PC-3 (cell line): ENCODE data around the gene ST8SIA5. TPM values are rescaled to one million over a fixed set of nuclear protein-coding genes. Genes with fewer than 3 reads are reported as not detected.

Experiments
- ATAC-seq: fragments of 200-7000 bp; cut with Tn5 transposase; 2 replicates; pipeline ENCODE4 v1.9.1; 2020; ENCODE audit warnings: mild to moderate bottlenecking, moderate library complexity
- BruUV-seq: library from RNA; stranded (reverse); fragments of 400-500 nt; replicated peaks from 2 replicates; lab custom pipeline; 2021; lab: Mats Ljungman, UMichigan
- CTCF ChIA-PET: fragments of 300-600 bp; sonication (Branson Sonifier 250); formaldehyde crosslinking; loops from one replicate; lab custom pipeline; 2022; ENCODE audit warnings: antibody characterized with exemption; lab: Charles Lee
- POLR2A ChIA-PET: fragments of 300-600 bp; sonication (Branson Sonifier 250); formaldehyde crosslinking; loops from one replicate; lab custom pipeline; 2022; ENCODE audit warnings: antibody characterized with exemption; ENCODE audit not compliant: unreplicated experiment; lab: Charles Lee
- DNase-seq: peaks from one replicate; pipeline ENCODE4 v3.0.0-alpha.2; 2015
- H2AFZ ChIP-seq: fragments of 300-600 bp; sonication (generic); 2 replicates; pipeline ENCODE4 v1.6.0; 2016; ENCODE audit warnings: antibody characterized with exemption, low read length
- H3F3A ChIP-seq: fragments of 300-600 bp; sonication (generic); one replicate; pipeline ENCODE4 v1.6.0; 2017; ENCODE audit warnings: antibody characterized with exemption, low read length, control low read depth, mild to moderate bottlenecking; ENCODE audit not compliant: unreplicated experiment
- H3K27ac ChIP-seq: fragments of 300-600 bp; sonication (generic); 2 replicates; pipeline ENCODE4 v1.5.1; 2016; ENCODE audit warnings: mild to moderate bottlenecking, low read length
- H3K27me3 ChIP-seq: fragments of 300-600 bp; sonication (generic); 2 replicates; pipeline ENCODE4 v1.6.1; 2016; ENCODE audit warnings: low read length, mixed read lengths
- H3K36me3 ChIP-seq: fragments of 300-600 bp; sonication (generic); 2 replicates; pipeline ENCODE4 v1.6.1; 2016; ENCODE audit warnings: low read depth, mixed run types, low read length, mixed read lengths
- H3K4me1 ChIP-seq: fragments of 300-600 bp; sonication (generic); 2 replicates; pipeline ENCODE4 v1.5.1; 2016; ENCODE audit warnings: low read length; ENCODE audit not compliant: insufficient read depth
- H3K4me2 ChIP-seq: fragments of 300-600 bp; sonication (generic); 2 replicates; pipeline ENCODE4 v1.6.0; 2016; ENCODE audit warnings: low read length
- H3K4me3 ChIP-seq: fragments of 300-600 bp; sonication (generic); 2 replicates; pipeline ENCODE4 v1.5.1; 2016; ENCODE audit warnings: mild to moderate bottlenecking, low read length, mixed read lengths
- H3K79me2 ChIP-seq: fragments of 300-600 bp; sonication (generic); 2 replicates; pipeline ENCODE4 v1.6.1; 2017; ENCODE audit warnings: low read length, mixed read lengths
- H3K9ac ChIP-seq: fragments of 300-600 bp; sonication (generic); 2 replicates; pipeline ENCODE4 v1.6.0; 2016; ENCODE audit warnings: mild to moderate bottlenecking, low read length
- H3K9me2 ChIP-seq: fragments of 300-600 bp; sonication (generic); replicated peaks from 2 replicates; pipeline ENCODE4 v1.6.1; 2016; ENCODE audit warnings: mixed run types, low read length, mixed read lengths
- H3K9me3 ChIP-seq: fragments of 300-600 bp; sonication (generic); 2 replicates; pipeline ENCODE4 v1.6.1; 2016; ENCODE audit warnings: low read length, mixed read lengths
- H4K20me1 ChIP-seq: fragments of 300-600 bp; sonication (generic); 2 replicates; pipeline ENCODE4 v1.6.1; 2016; ENCODE audit warnings: low read length, mixed read lengths
- CTCF ChIP-seq: fragments of 300-600 bp; sonication (generic); conservative IDR thresholded peaks from 2 replicates; pipeline ENCODE4 v1.5.1; 2017; ENCODE audit warnings: antibody characterized with exemption, low read depth, mild to moderate bottlenecking, low read length
- EZH2 ChIP-seq: fragments of 300-600 bp; sonication (generic); IDR thresholded peaks from one replicate; pipeline ENCODE4 v1.6.1; 2017; ENCODE audit warnings: antibody characterized with exemption, mild to moderate bottlenecking, low read length; ENCODE audit not compliant: unreplicated experiment
- EZH2phosphoT487 ChIP-seq: fragments of 300-600 bp; sonication (generic); IDR thresholded peaks from 2 replicates; pipeline ENCODE4 v1.6.1; 2018; ENCODE audit warnings: mild to moderate bottlenecking, antibody characterized with exemption, low read length, borderline replicate concordance
- intact Hi-C: fragments of 100-400 bp; cut with micrococcal nuclease; formaldehyde crosslinking; loops from 2 replicates; pipeline ENCODE4 v1.9.0; 2023
- total RNA-seq: library from RNA; depleted of rRNA; stranded (reverse); fragments of >200 nt; gene quantifications from 2 replicates; pipeline ENCODE4 v1.2.3, GENCODE V29; 2014

ST8SIA5 gene
- total RNA-seq, 1 experiment from 2014 or later = 0.04 TPM

GRCh38 chr18:46652372-46652771, 104.5 kb downstream of the ST8SIA5 start:
- no peaks in the 10 kb centered on the region for H3K79me2 ChIP-seq
- no peak for TF ChIP-seq CTCF
- no peak for TF ChIP-seq EZH2
- no peak for TF ChIP-seq EZH2phosphoT487
- H3K4me3 ChIP-seq = no peak overlapping the region
- H2AFZ ChIP-seq = no peak overlapping the region
- ChIA-PET POLR2A (no interaction called here), CTCF (no interaction called here)
- H3F3A ChIP-seq = no peaks in the 10 kb centered on the region
- intact Hi-C loops = loop anchor here (10.0 kb wide), 1 partner anchor 478 kb away; a partner anchor contains a TSS
- no peak overlapping the region for H3K27ac ChIP-seq
- H3K36me3 ChIP-seq = no peaks in the 10 kb centered on the region
- ATAC-seq (no peak), DNase-seq (no peak)
- no peaks in the 10 kb centered on the region for H3K4me1 ChIP-seq
- H3K9me3 ChIP-seq = no peaks in the 10 kb centered on the region
- H3K9me2 ChIP-seq = no peaks in the 10 kb centered on the region
- no peaks in the 10 kb centered on the region for H4K20me1 ChIP-seq
- H3K4me2 ChIP-seq = no peak overlapping the region
- no peaks in the 10 kb centered on the region for H3K27me3 ChIP-seq
- no TSS peak for BruUV-seq
- no peak overlapping the region for H3K9ac ChIP-seq

- Histone ChIP-seq H4K20me1 (no peaks in the 10 kb centered on the region), H3K9me3 (no peaks in the 10 kb centered on the region), H3K79me2 (no peaks in the 10 kb centered on the region), H3K9me2 (no peaks in the 10 kb centered on the region), H3K36me3 (no peaks in the 10 kb centered on the region), H3K27me3 (no peaks in the 10 kb centered on the region), H3K4me2 (no peak overlapping the region), H2AFZ (no peak overlapping the region), H3K4me3 (no peak overlapping the region), H3K9ac (no peak overlapping the region), H3K4me1 (no peaks in the 10 kb centered on the region), H3F3A (no peaks in the 10 kb centered on the region), H3K27ac (no peak overlapping the region)
- no TSS peak for BruUV-seq
- ATAC-seq (no peak), DNase-seq (no peak)
- TF ChIP-seq EZH2phosphoT487 = no peak
- no peak for TF ChIP-seq EZH2
- no peak for TF ChIP-seq CTCF
- ChIA-PET CTCF (no interaction called here), POLR2A (no interaction called here)
- intact Hi-C loops = loop anchor here (10.0 kb wide), 1 partner anchor 476 kb away; a partner anchor contains a TSS
These were observed 106.2 kb downstream of the ST8SIA5 start for GRCh38 chr18:46650681-46651080.

GRCh38 chr18:46649071-46649862, 107.6 kb downstream of the ST8SIA5 start:
- ChIA-PET POLR2A (no interaction called here), CTCF (no interaction called here)
- H3K9ac ChIP-seq = no peak overlapping the region
- ATAC-seq (no peak), DNase-seq (no peak)
- no peaks in the 10 kb centered on the region for H3K79me2 ChIP-seq
- no peak overlapping the region for H3K4me2 ChIP-seq
- H3K9me3 ChIP-seq = no peaks in the 10 kb centered on the region
- no peaks in the 10 kb centered on the region for H3F3A ChIP-seq
- BruUV-seq = no TSS peak
- intact Hi-C loops = no loop called here
- H2AFZ ChIP-seq = no peak overlapping the region
- H3K27ac ChIP-seq = no peak overlapping the region
- H3K4me3 ChIP-seq = no peak overlapping the region
- no peaks in the 10 kb centered on the region for H3K9me2 ChIP-seq
- no peaks in the 10 kb centered on the region for H3K4me1 ChIP-seq
- TF ChIP-seq EZH2 (no peak), CTCF (no peak), EZH2phosphoT487 (no peak)
- no peaks in the 10 kb centered on the region for H3K36me3 ChIP-seq
- H4K20me1 ChIP-seq = no peaks in the 10 kb centered on the region
- no peaks in the 10 kb centered on the region for H3K27me3 ChIP-seq
